ENCODE results near the gene TTC34. TPM values are rescaled to one million over a fixed set of nuclear protein-coding genes. Genes with fewer than 3 reads are reported as not detected.
"Not testable (repeated sequence)": the region's sequence is repeated elsewhere in the genome, so short reads cannot be mapped to it uniquely, and the experiment has no call there.

The TTC34 gene
- polyA plus RNA-seq, 5 donors, result 0.65 to 0.85 (median 0.71) TPM

DNA sequence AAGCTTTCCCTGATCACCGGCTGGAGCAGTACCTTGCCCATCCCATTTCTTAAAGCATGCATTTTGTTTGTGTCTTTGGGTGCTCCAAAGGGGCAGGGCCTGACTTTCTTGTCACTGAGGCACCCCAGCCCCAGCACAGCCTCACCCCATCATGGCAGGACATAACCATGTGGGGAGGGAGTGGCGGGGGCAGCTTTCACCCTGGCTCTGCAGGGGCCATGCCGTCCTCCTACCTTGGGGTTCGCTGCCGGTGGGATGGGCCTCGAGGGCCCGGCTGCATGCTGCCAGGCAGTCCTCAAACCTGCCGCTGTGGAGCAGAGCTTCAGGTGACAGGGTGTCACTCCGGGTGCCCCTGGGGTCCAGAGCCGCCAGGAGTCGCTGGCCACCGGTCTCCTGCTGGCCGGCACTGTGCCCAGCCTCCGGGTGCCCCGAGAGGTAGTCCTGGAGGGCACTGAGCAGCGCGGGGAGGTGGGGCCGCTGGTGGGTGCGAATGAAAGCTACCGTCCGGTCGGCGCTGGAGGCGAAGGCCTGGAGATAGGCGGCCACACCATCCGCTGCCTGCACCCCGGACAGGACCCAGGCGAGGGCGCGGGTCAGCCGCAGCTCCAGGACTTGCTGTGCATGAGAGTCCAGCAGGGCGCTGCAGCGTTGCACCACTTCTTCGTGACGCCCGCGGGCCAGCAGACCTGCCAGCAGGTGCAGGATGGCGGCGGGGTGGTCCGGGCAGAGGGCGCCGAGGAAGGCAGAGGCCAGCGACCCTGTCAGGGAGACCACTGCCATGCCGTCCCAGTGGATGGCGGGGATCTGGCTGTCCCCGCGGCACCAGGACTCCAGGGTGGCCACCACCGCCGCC, 1.5 kb downstream of the TTC34 start:
- no peak for DNase-seq

DNA sequence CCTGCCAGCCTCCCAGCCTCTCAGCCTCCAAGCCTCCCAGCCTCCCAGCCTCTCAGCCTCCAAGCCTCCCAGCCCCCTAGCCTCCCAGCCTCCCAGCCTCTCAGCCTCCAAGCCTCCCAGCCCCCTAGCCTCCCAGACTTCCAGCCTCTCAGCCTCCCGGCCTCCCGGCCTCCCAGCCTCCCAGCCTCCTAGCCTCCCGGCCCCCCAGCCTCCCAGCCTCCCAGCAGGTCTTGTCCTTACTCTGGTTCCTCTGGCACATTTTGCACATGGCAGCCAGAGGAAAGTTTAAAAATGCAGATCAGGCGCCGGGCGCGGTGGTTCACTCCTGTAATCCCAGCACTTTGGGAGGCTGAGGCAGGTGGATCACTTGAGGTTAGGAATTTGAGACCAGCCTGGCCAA, 2.5 kb downstream of the TTC34 start:
- DNase-seq, result not testable (repeated sequence)

DNA sequence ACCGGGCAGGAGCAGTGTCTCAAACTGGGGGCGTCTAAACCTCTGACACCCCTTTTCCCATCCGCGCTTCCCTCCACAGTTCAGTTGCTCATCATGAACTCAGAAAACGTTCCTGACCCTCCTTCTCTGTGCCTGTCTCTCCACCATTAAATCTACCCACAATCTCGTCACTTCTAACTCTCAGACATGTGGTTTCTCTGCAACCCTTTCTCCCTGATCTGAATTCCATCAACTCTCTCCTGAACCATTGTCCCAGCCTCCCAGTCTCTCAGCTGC, 3.8 kb downstream of the TTC34 start:
- DNase-seq, result no peak

DNA sequence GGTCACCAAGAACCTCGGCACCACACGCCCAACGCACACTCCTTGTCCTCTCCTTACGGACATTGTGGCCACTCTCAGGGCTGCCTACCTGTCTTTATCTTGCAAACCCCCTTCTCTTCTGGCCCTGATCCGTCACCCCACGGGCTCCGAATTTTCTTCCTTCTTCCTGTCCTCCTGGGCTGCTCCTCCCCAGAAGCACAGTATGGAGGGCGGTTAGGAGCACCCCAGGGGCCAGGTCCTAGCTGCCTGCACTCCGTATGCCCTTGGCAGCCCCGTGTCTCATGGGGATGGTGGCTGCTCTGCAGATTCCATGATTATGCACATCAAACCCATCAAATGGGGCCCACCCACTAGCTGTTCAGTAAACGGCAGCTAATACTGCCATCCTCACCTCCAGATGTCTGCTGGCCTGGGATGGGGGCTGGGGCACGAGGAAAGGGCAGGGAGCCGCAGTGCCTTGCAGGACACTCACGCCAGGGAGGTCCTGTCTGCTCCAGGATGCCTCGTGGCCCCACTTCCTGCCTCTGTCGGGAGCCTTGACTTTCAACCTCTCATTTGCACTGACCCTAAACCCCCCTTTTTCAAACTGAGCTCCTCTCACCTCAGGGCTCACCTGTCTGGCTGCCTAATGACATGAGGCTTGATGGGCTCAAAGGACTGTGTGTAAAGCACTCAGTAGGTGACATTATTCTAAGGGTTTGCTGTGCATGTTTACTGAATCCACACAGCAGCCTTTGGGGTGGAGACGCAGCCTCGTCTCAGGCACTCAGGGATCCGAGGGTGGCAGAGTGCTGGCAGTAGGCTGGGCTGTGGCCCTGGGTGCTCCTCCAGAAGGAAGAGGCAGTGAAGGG, 4.4 kb downstream of the TTC34 start:
- no peak for DNase-seq

DNA sequence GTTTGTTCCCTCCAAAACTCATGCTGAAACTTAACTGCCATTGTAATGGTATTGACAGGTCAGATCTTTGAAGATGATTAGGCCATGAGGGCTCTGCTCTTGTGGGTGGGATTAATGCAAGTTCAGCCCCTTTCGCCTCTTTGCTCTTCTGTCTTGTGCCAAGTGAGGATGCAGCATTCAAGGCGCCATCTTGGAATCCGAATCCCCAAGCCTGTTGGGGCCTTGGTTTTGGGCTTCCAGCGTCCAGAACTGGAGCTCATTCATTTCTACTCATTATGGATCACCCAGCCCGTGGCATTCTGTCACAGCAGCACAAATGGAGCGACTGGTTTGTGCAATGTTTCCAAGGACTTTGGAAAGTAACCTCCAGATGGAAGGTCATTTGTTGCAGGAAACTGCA, 5.6 kb downstream of the TTC34 start:
- DNase-seq, result no peak

DNA sequence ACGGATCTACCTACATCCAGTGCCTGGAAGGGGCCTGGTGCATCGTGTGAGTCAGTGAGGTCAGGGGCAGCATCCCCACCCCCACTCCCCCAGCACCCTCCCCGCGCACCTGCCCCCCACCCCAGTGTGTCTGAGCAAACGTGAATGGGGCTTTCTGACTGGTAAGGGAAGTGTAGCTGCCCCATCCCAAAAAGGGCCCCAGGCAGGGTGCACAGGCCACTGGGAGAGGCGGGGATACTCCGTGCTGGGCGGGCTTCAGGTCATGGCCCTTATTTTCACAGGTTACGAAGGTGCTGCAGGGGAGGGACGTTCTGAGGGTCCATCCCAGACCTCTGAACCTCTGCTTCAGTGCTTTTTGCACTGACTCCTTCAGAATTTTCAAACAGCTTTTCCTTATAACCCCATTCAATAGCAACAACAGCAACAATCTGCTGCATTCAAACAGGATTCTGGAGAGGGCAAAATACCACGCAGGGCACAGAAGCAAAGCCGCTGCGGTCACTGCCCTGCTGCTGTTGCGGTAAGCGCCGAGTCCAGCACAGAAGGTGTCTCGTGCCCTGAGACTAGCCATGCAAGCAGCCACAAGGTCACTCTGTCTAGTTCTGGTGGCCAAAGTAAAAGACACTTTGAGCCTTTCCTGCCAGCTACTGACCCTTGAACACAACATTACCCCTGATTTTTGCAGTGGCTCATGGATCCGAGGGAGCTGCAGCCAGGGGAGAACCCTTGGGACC, 10.3 kb downstream of the TTC34 start:
- DNase-seq, result no peak

DNA sequence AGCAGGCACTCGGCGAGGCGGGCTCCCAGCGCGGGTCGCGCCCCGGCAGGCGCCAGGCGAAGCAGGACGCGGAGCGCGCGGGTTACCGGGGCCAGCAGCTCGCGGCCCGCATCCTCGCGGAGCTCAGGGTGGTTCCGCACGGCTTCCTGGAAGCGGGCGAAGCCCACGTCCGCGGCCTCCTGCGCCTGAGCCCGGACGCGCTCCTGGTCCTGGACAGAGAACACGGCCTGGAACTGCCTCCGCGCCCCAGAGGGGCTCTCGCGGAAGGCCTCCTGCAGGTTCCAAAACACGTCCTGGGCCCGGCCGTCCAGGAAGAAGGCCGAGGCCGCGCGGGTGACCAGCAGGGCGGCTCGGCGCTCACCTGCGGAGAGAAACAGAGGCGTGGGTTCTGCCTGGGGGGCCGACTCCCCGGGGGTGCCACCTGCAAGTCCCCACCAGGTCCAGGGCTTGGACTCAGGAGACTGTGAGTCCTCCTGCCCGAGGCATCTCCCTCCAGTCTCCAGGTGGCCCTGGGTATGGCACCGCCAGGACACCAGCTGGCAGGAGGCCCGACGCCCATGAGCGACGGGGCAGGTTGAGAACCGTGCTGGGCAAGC, 11.4 kb downstream of the TTC34 start:
- no peak for DNase-seq

DNA sequence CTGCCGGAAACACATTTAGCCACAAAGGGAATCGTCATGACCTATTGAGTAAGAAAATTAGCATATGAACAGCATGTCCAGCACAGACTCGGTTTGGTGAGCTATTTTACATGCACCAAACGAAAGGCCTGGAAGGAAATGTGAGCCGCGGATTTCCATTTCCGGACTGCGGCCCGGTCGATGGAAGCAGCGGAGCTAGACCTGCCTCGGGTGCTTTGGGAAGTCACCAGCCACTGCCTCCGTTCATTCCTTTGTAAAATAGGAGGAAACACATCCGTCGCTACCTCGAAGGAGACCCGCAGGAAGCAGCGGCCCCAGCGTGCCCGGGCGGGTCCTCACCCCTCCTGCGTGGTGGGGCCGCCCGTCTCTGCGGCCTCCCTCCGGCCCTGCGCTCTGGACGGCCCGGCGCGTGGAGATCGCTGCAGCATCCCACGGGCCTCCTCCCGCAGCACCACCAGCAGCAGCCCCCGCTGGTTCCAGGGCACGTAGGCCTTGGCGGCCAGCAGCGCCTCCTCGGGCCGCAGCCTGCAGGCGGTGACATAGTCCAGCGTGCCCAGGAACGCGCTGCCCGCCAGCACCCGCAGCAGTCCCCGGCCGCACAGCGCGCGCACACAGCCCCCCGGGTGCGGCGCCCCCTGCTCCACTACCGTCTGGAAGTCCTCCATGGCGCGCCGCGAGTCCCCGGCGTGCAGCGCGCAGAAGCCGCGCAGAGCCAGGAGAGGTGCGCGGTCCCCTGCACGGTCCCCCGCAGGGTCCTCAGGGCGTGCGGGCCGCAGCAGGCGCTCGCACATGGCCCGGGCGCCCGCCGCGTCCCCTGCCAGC, 12.1 kb downstream of the TTC34 start:
- DNase-seq, result no peak

DNA sequence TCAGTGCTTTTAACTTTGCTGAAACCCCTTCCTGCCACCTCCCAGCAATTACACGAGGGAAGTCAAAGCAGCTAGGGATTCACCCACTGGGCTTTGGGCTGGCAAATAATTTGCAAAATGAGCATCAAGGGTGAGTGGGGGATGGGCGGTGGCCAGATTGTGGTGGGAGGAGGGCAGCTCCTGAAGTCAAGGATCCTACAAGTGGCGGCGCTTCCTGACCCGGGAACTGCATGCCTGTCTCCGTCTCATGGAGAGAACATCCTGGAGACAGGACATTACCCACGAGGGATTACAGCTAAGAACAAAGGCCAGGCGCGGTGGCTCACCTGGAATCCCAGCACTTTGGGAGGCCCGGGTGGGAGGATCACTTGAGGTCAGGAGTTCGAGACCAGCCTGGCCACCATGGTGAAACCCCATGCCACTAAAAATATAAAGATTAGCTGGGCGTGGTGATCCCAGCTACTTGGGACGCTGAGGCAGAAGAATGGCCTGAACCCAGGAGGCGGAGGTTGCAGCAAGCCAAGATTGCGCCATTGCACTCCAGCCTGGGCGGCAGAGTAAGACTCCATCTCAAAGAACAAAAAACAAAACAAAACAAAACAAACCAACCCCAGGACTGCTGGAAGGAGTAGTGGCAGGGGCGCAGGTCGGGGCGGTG, 12.9 kb downstream of the TTC34 start:
- DNase-seq, result no peak

DNA sequence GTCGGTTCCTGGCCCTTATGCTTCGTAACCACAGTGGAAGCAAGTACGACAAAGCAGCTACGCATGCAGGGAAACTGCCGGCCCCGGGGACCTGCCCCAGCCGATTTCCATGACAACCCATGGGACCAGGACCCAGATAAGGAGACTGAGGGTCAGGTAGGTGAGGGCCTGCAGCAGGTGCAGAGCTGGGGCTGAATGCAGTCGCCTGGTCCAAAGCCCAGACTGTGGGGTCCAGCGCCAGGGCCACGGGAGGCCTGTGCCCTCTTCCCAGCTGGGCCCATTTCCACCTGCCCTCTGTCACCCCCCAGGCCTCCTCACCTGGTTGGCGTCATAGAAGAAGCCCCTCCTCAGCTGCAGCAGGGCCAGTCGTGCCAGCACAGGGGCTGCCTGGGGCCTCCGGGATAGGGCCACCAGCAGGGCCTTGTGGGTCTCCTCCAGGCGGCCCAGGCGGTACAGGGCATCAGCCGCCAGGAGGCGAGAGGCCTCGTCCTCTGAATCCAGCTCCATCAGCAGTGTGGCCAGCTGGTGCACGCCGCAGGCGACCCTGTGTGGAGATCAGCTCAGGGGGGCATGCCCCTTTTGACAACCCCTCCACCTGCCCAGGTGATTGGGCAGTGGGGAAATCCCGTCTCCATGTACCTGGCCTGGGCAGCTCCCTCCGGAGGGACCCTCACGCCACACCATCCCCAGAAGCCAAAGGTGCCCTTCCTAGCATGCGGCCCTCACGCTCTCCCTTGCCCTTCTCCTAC, 14.2 kb downstream of the TTC34 start:
- DNase-seq, result no peak

DNA sequence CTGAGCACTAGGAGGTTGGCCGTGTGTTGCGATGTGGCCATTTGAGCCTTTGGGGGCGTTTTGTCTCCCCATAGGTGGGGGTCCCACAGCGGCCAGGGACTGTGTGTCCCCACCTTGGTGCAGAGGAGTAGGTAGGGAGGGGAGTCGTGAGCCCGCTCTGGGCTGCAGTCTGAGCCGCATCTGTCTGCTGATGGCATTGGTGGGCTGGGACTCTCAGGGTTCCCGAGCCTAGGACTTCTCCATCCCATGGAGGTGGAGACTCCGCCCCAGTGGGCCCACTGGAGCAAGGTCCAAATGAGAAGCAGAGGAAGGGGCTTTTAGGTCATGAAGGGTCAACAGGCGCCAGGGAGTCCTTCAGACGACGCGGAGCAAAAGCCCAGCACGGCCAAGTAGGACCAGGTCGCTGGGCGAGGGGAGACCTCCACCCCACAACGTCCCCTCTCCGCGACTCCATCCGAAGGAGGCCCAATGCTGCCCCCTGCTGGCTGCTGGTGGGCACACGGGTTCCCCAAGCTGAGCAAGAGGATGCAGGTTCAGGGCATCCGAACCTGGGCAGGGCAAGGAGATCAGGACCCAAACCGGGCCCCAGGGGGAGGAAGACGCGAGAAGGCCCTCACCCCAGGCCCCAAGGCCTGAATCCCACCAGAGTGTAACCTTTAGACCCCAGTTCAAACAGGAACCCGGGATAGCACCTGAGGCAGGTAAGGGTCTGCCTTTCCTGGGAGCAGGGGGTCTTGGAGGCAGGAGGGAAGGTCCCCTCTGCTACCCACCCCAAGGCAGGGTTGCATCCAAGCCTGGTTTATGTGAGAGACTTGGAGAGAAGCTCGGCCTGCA, 14.9 kb downstream of the TTC34 start:
- no peak for DNase-seq

DNA sequence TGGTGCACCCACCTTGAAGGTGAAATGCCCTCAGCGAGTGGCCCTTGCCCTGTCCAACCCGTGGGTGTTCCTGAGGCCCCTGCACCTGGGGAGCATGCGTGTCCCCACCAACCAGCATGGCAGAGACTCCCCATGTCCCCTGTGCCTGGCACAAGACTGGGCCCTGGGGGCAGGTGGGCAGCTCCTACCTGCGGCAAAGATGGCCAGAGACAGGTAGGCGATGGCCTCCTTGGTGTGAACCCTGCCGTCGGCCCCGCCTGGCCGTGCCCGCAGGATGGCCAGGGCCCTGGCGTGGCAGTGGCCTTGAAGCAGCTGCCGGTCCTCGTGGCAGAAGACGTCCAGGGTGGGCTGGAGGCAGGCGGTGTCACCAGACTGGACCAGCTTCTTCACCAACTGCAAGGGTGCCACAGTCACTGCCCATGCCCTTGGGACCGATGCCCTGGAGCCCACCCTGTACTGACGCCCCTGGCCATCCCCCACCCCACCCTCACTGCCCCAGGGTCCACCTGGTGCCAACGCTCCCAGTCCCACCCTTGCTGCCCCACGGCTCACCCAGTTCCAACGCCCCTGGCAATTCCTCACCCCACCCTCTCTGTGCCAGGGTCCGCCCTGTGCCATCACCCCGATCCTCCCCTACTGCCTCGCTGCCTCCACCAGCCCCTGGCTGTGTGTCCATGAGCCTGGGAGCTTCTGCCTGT, 15.7 kb downstream of the TTC34 start:
- DNase-seq, result no peak

DNA sequence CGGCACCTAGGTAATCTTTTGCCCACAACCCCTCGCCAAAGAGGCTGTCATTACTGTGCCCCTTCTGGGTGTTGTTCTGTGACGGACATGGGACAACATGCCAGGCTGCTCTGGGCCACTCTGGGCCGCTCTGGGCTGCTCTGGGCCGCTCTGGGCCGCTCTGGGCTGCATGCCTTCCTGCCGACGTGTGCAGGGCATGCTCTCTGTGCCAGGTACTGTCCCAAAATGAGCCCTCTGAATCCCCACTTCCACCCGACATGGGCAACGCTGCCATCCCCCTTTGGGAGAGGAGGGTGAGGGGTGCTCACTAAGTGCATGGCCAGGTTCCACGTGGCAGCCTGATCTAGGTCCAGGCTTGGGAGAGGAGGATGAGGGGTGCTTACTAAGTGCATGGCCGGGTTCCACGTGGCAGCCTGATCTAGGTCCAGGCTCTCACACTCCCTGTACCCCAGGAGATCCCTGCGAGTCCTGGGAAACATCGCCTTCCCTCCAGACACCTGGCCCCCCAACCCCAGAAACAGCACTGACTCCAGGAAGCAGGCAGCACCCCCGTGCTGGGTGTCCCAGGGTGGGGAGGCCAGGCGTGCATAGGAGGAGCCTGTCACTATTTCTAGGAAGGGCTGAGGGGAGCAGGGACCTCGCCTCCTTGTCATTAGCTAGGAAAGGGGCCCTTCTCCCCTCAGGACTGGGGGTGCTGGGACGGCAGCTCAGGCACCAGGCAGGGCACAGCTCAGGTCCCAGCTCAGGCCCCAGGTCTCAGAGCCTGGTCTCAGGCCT, 16.5 kb downstream of the TTC34 start:
- DNase-seq, result no peak

DNA sequence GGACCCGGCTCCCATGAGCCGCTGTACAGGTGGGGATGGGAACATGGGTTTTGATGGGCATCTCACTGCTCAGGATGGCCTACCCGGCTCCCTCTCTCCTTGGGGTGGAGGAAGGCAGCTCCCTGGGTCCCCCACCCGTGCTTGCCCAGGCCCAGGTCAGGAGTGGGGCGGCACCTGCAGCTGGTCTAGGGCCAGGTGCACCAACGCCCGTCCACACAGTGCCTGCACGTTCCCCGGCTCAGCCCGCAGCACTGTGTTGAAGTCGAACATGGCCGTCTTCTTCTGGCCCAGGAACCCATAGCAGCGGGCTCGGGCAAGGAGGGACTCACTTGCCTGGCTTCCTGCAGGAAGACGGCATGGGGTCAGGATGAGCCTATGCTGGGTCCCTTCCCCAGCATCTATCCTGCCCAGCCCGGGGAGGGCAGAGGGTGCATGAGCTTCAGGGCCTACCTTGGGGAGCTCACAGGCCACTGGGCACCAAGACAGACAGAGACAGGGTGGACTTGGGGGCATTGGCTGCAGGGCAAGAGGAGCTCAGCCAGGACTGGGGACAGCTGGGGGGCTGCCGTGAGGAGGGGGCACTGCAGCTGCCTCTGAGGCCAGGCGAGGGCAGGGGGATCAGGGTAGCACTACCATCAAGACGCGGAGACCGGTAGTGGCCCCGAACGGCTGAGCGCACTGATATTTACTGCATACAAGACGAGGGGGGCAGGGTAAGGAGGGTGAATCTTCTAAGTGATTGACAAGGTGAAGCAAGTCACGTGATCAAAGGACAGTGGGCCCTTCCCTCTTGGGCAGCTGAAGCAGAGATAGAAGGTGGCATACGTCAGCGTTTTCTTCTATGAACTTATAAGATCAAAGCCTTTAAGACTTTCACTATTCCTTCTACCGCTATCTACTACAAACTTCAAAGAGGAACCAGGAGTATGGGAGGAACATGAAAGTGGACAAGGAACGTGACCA, 17.8 kb downstream of the TTC34 start:
- no peak for DNase-seq

DNA sequence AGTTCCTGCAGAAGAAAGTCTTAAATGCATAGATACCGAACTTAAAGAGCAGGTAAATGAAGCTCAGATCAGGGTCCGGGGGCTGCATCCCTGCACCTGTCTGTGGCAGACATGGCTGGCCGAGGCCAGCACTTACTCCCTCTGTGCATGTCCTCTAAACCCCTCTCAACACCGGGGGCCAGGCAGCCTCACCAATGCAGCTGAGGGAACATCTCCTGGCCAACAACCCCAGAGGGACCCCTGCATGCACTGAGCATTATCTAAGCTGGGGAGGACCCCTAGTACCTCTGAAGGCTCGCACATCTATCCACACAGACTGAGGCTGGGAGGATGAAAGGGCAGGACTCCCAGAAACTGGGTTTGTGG, 18.4 kb downstream of the TTC34 start:
- no peak for DNase-seq

DNA sequence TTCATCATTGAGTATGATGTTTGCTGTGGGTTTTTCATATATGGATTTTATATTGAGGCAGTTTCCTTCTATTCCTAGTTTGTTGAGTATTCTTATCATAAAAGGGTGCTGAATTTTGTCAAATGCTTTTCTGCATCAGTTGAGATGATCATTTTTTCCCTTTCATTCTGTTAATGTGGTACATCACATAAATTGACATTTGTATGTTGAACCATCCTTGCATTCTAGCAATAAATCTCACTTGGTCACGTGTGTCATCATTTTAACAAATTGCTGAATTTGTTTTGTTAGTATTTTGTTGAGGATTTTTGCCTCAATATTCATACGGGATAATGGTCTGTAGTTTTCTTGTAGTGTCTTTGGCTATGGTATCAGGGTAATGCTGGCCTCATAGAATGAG, 19.9 kb downstream of the TTC34 start:
- no peak for DNase-seq
